Breast epithelium (tissue), 3 donors: ENCODE results near the gene ST7.

Experiments
- CTCF ChIP-seq, 3 donors: fragments of 450-650 bp; IDR thresholded peaks; one replicate each; pipeline ENCODE4 v1.5.1; 2016 to 2017; ENCODE audit warnings: antibody characterized with exemption in 3 of 3, mild to moderate bottlenecking in 3 of 3, moderate library complexity in 3 of 3
- POLR2A ChIP-seq: fragments of 450-650 bp; IDR thresholded peaks from one replicate; pipeline ENCODE4 v1.6.1; 2016; ENCODE audit warnings: antibody characterized with exemption, mild to moderate bottlenecking, moderate library complexity

- TF ChIP-seq CTCF (IDR thresholded peaks at IDR 0.05) (no peak), POLR2A (no peak)
Observed at GRCh38 chr7:117068511-117069145, 115.3 kb downstream of the ST7 start.
